Astrocyte (in vitro differentiated cells and primary cell): ENCODE results near the gene LRRC75A.

Experiments
- CTCF ChIP-seq: IDR thresholded peaks from 2 replicates; pipeline ENCODE4 v1.5.1; 2011; ENCODE audit warnings: low read depth, mild to moderate bottlenecking, inconsistent platforms, low read length, moderate library complexity; ENCODE audit not compliant: insufficient read depth
- EZH2 ChIP-seq: IDR thresholded peaks from 2 replicates; pipeline ENCODE4 v1.6.1; 2012; ENCODE audit warnings: mild to moderate bottlenecking, low read length, inconsistent platforms; ENCODE audit not compliant: insufficient read depth

DNA sequence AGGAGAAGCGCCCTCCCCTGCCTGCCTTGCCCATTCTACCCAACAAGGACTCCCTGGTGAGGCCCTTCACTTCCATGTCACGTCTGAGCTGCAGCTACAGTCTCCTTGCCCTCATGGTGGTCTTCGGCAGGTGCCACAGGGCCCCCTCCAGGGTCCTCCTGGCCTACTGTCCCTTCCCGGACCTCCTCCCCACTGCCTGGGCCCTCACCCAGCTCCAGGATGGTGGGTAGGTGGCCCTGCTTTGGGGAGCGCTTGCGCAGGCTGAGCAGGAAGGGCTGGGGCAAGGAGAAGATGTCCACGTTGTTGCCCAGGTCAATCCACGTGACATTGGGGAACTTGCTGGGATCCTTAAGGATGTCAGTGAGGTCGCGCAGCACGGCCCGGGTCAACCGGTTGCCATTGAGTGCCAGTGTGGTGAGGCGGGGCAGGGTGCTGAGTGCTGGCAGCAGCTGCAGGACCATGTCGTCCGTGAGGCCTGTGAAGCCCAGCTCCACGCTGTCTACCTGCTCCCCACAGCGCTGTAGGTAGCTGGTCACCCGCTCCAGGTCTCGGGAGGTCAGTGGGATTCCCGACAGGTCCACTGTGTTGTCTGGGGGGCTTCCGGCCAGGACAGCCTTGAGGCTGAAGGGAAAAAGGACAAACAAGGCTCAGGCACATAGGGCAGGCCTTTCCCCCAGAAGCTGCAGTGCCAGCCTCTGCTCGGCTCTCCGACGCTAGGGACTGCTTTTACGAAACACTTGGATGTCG is 48.3 kb downstream of the LRRC75A start:
- TF ChIP-seq EZH2 (no peak), CTCF (no peak)
